Activated naive CD4-positive, alpha-beta T cell treated with anti-CD3 and anti-CD28 coated beads for 36 hours (primary cell): Measurements from ENCODE around the gene E2F6. TPM values are rescaled to one million over a fixed set of nuclear protein-coding genes. Genes with fewer than 3 reads are reported as not detected.

Experiments used
- CTCF ChIA-PET: fragments of 350-600 bp; sonication (Branson Sonifier 250); formaldehyde crosslinking; loops from one replicate; lab custom pipeline; 2021; ENCODE audit warnings: antibody characterized with exemption; lab: Charles Lee
- DNase-seq: peaks from one replicate; pipeline ENCODE4 v3.0.0-alpha.2; 2020
- H3K27ac Mint-ChIP-seq: one replicate; pipeline ENCODE4 v1.8.0; 2021; ENCODE audit warnings: mild to moderate bottlenecking, mixed read lengths
- H3K27me3 Mint-ChIP-seq: one replicate; pipeline ENCODE4 v1.8.0; 2021; ENCODE audit warnings: low read depth, mixed read lengths
- H3K36me3 Mint-ChIP-seq: one replicate; pipeline ENCODE4 v1.8.0; 2021; ENCODE audit warnings: low read depth, mixed read lengths
- H3K4me1 Mint-ChIP-seq: one replicate; pipeline ENCODE4 v1.8.0; 2021; ENCODE audit warnings: low read depth, mixed read lengths
- H3K4me3 Mint-ChIP-seq: one replicate; pipeline ENCODE4 v1.8.0; 2021; ENCODE audit warnings: mild to moderate bottlenecking, moderate library complexity, mixed read lengths
- H3K9me3 Mint-ChIP-seq: one replicate; pipeline ENCODE4 v1.8.0; 2021; ENCODE audit warnings: mixed read lengths
- intact Hi-C: fragments of 100-400 bp; cut with micrococcal nuclease; formaldehyde crosslinking; loops from one replicate; pipeline ENCODE4 v1.15.1; 2023
- total RNA-seq, 2 experiments: library from RNA; stranded (reverse); gene quantifications; one replicate each; pipeline ENCODE4 v1.2.3, GENCODE V29; 2021

Gene E2F6
- total RNA-seq, 2 experiments from 2014 or later, result 8.7 to 9.4 TPM

GRCh38 chr2:11503354-11503927, 37.5 kb upstream of the E2F6 start:
- no peak for DNase-seq
- H3K27me3 Mint-ChIP-seq, result peaks cover 12% of the 10 kb centered on the region
- H3K27ac Mint-ChIP-seq, result no peak overlapping the region
- H3K9me3 Mint-ChIP-seq, result no peaks in the 10 kb centered on the region
- intact Hi-C loops, result no loop called here
- CTCF ChIA-PET, result no interaction called here
- H3K4me1 Mint-ChIP-seq, result no peaks in the 10 kb centered on the region
- H3K36me3 Mint-ChIP-seq, result no peaks in the 10 kb centered on the region
- H3K4me3 Mint-ChIP-seq, result no peak overlapping the region

GRCh38 chr2:11502740-11503292, 36.9 kb upstream of the E2F6 start:
- Mint-ChIP-seq H3K9me3 (no peaks in the 10 kb centered on the region), H3K27me3 (peaks cover 12% of the 10 kb centered on the region), H3K4me3 (no peak overlapping the region), H3K36me3 (no peaks in the 10 kb centered on the region), H3K27ac (no peak overlapping the region), H3K4me1 (no peaks in the 10 kb centered on the region)
- CTCF ChIA-PET, result no interaction called here
- intact Hi-C loops, result no loop called here
- DNase-seq, result no peak

GRCh38 chr2:11500702-11501303, 34.8 kb upstream of the E2F6 start:
- Mint-ChIP-seq H3K27ac (no peak overlapping the region), H3K9me3 (no peaks in the 10 kb centered on the region), H3K27me3 (peaks cover 14% of the 10 kb centered on the region), H3K4me1 (no peaks in the 10 kb centered on the region), H3K36me3 (no peaks in the 10 kb centered on the region), H3K4me3 (no peak overlapping the region)
- CTCF ChIA-PET, result interaction anchor here (0.7 kb wide), 1 partner anchor 10 kb away, joined by 4 read pairs; no protein-coding TSS in a partner anchor
- no peak for DNase-seq
- intact Hi-C loops, result no loop called here

- Mint-ChIP-seq H3K4me3 (no peak overlapping the region), H3K36me3 (no peaks in the 10 kb centered on the region), H3K27me3 (peaks cover 12% of the 10 kb centered on the region), H3K4me1 (no peaks in the 10 kb centered on the region), H3K9me3 (no peaks in the 10 kb centered on the region), H3K27ac (no peak overlapping the region)
- intact Hi-C loops, result no loop called here
- no peak for DNase-seq
- CTCF ChIA-PET, result no interaction called here
These were observed 33.3 kb upstream of the E2F6 start for GRCh38 chr2:11499081-11499743.

GRCh38 chr2:11498543-11499034, 32.6 kb upstream of the E2F6 start:
- Mint-ChIP-seq H3K27me3 (peaks cover 10% of the 10 kb centered on the region), H3K4me3 (no peak overlapping the region), H3K27ac (no peak overlapping the region), H3K9me3 (no peaks in the 10 kb centered on the region), H3K4me1 (no peaks in the 10 kb centered on the region), H3K36me3 (no peaks in the 10 kb centered on the region)
- CTCF ChIA-PET, result no interaction called here
- intact Hi-C loops, result no loop called here
- DNase-seq, result no peak

- CTCF ChIA-PET, result interaction anchor here (0.7 kb wide), 1 partner anchor 88 kb away, joined by 3 read pairs; no protein-coding TSS in a partner anchor
- intact Hi-C loops, result no loop called here
- Mint-ChIP-seq H3K4me1 (no peaks in the 10 kb centered on the region), H3K27ac (no peak overlapping the region), H3K36me3 (no peaks in the 10 kb centered on the region), H3K9me3 (no peaks in the 10 kb centered on the region), H3K27me3 (peaks cover 6% of the 10 kb centered on the region), H3K4me3 (no peak overlapping the region)
- DNase-seq, result no peak
These were observed 30.1 kb upstream of the E2F6 start for GRCh38 chr2:11495844-11496681.

- intact Hi-C loops, result no loop called here
- DNase-seq, result no peak
- H3K36me3 Mint-ChIP-seq, result no peaks in the 10 kb centered on the region
- CTCF ChIA-PET, result no interaction called here
- no peak overlapping the region for H3K27ac Mint-ChIP-seq
- H3K27me3 Mint-ChIP-seq, result peaks cover 2% of the 10 kb centered on the region
- no peak overlapping the region for H3K4me3 Mint-ChIP-seq
- H3K4me1 Mint-ChIP-seq, result no peaks in the 10 kb centered on the region
- H3K9me3 Mint-ChIP-seq, result peaks cover 2% of the 10 kb centered on the region
These were observed 28.3 kb upstream of the E2F6 start for GRCh38 chr2:11494310-11494709.

- no peak overlapping the region for H3K4me3 Mint-ChIP-seq
- H3K4me1 Mint-ChIP-seq, result no peaks in the 10 kb centered on the region
- H3K27ac Mint-ChIP-seq, result no peak overlapping the region
- no peak for DNase-seq
- intact Hi-C loops, result no loop called here
- peaks cover 2% of the 10 kb centered on the region for H3K9me3 Mint-ChIP-seq
- H3K27me3 Mint-ChIP-seq, result peaks cover 2% of the 10 kb centered on the region
- CTCF ChIA-PET, result no interaction called here
- H3K36me3 Mint-ChIP-seq, result no peaks in the 10 kb centered on the region
These were observed 27.3 kb upstream of the E2F6 start for GRCh38 chr2:11493282-11493681.

GRCh38 chr2:11492720-11493119, 26.8 kb upstream of the E2F6 start:
- Mint-ChIP-seq H3K27ac (no peak overlapping the region), H3K27me3 (peaks cover 5% of the 10 kb centered on the region), H3K9me3 (peaks cover 2% of the 10 kb centered on the region), H3K36me3 (no peaks in the 10 kb centered on the region), H3K4me1 (no peaks in the 10 kb centered on the region), H3K4me3 (no peak overlapping the region)
- CTCF ChIA-PET, result no interaction called here
- intact Hi-C loops, result no loop called here
- DNase-seq, result no peak

GRCh38 chr2:11492244-11492643, 26.3 kb upstream of the E2F6 start:
- DNase-seq, result no peak
- Mint-ChIP-seq H3K4me3 (no peak overlapping the region), H3K27ac (no peak overlapping the region), H3K36me3 (no peaks in the 10 kb centered on the region), H3K4me1 (no peaks in the 10 kb centered on the region), H3K27me3 (peaks cover 7% of the 10 kb centered on the region), H3K9me3 (peaks cover 2% of the 10 kb centered on the region)
- intact Hi-C loops, result no loop called here
- CTCF ChIA-PET, result interaction anchor here (1.4 kb wide), 1 partner anchor 15 kb away, joined by 6 read pairs; no protein-coding TSS in a partner anchor

- H3K36me3 Mint-ChIP-seq, result no peaks in the 10 kb centered on the region
- H3K27ac Mint-ChIP-seq, result no peak overlapping the region
- H3K4me1 Mint-ChIP-seq, result no peaks in the 10 kb centered on the region
- CTCF ChIA-PET, result interaction anchor here (0.9 to 1.4 kb wide), 2 partner anchors 14 to 32 kb away, joined by 3 to 6 read pairs; no protein-coding TSS in a partner anchor
- peaks cover 2% of the 10 kb centered on the region for H3K9me3 Mint-ChIP-seq
- intact Hi-C loops, result no loop called here
- H3K4me3 Mint-ChIP-seq, result no peak overlapping the region
- DNase-seq, result no peak
- H3K27me3 Mint-ChIP-seq, result peaks cover 9% of the 10 kb centered on the region
These were observed 25.5 kb upstream of the E2F6 start for GRCh38 chr2:11491348-11491933.
